Measurements from ENCODE around the gene CFAP119. TPM values are rescaled to one million over a fixed set of nuclear protein-coding genes. Genes with fewer than 3 reads are reported as not detected.
A peak's percentile ranks its signal among the peaks of the same experiment; 100 is the strongest.

CFAP119 gene
- total and polyA plus RNA-seq, 10 of the 15 experiments (the other 5 are each of a cell fraction or from before 2014, with no cell fraction given): 2.2 to 9.4 (median 4.3) TPM

GRCh38 chr16:30805370-30806169 lies 43.7 kb upstream of the CFAP119 start (continued):
- no peak for TF ChIP-seq TCF3 (IDR thresholded peaks at IDR 0.05; ENCODE audit: borderline replicate concordance, insufficient read depth, low read depth, low read length)
- TF ChIP-seq DPF2 (IDR thresholded peaks at IDR 0.05): peak; percentile 37; the same call in 1 of the 2 replicates
- TF ChIP-seq ZBTB33 (IDR thresholded peaks at IDR 0.05): no peak
- no peak for TF ChIP-seq CEBPZ (IDR thresholded peaks at IDR 0.05; ENCODE audit: low read depth, low read length)
- TF ChIP-seq ATF7 (IDR thresholded peaks at IDR 0.05; ENCODE audit: low read depth): no peak
- TF ChIP-seq EED (IDR thresholded peaks at IDR 0.05; ENCODE audit: low read depth): no peak; the same call in 1 of the 2 replicates
- no peak for TF ChIP-seq KLF5 (IDR thresholded peaks at IDR 0.05; ENCODE audit: partially characterized antibody)
- no peak for TF ChIP-seq ZNF274 (IDR thresholded peaks at IDR 0.05; ENCODE audit: insufficient read depth, insufficient read length)
- no peak for TF ChIP-seq RELA (IDR thresholded peaks at IDR 0.05; ENCODE audit: borderline replicate concordance, partially characterized antibody)
- no peak for TF ChIP-seq CREM (IDR thresholded peaks at IDR 0.05; ENCODE audit: low read depth)
- TF ChIP-seq SUPT20H (IDR thresholded peaks at IDR 0.05; ENCODE audit: borderline replicate concordance, control insufficient read depth, low read depth, low read length): no peak
- no peak for TF ChIP-seq NFYA (IDR thresholded peaks at IDR 0.05; ENCODE audit: borderline replicate concordance, low read depth, low read length)
- TF ChIP-seq RUNX3 (IDR thresholded peaks at IDR 0.05; ENCODE audit: low read length): peak; percentile 38
- TF ChIP-seq CHD2 (IDR thresholded peaks at IDR 0.05; ENCODE audit: borderline replicate concordance, low read depth, low read length): no peak
- no peak for TF ChIP-seq CHD4 (IDR thresholded peaks at IDR 0.05)
- no peak for TF ChIP-seq SRF (IDR thresholded peaks at IDR 0.05; ENCODE audit: low read depth in 2 of 2, low read length in 2 of 2)
- TF ChIP-seq FOXM1 (IDR thresholded peaks at IDR 0.05; ENCODE audit: low read depth, low read length): no peak
- 0 out of 2 replicates have a peak, but pooled peaks have one; percentile 38 for TF ChIP-seq CREB1 (IDR thresholded peaks at IDR 0.05; ENCODE audit: low read depth)
- no peak for TF ChIP-seq STAT3 (IDR thresholded peaks at IDR 0.05; ENCODE audit: low read depth, low read length)
- no peak for TF ChIP-seq NBN (IDR thresholded peaks at IDR 0.05)
- TF ChIP-seq GABPA (IDR thresholded peaks at IDR 0.05; ENCODE audit: low read depth): peak; percentile 76
- TF ChIP-seq TARDBP (IDR thresholded peaks at IDR 0.05; ENCODE audit: borderline replicate concordance): no peak
- TF ChIP-seq CBX5 (IDR thresholded peaks at IDR 0.05; ENCODE audit: low read depth): no peak
- peak; percentile 60; the same call in 1 of the 2 replicates for TF ChIP-seq CBFB (IDR thresholded peaks at IDR 0.05; ENCODE audit: low read depth)
- TF ChIP-seq ZNF24 (IDR thresholded peaks at IDR 0.05): no peak
- TF ChIP-seq EP300 (IDR thresholded peaks at IDR 0.05; ENCODE audit: borderline replicate concordance in 1 of 2, control insufficient read depth in 1 of 2, low read depth in 2 of 2, low read length in 2 of 2): no peak
- no peak for TF ChIP-seq SIX5 (IDR thresholded peaks at IDR 0.05; ENCODE audit: low read depth, low read length, severe bottlenecking)

All from GM12878 (cell line).